Fibroblast of the aortic adventitia (primary cell): ENCODE measurements around the gene GRIK4. TPM values are rescaled to one million over a fixed set of nuclear protein-coding genes. Genes with fewer than 3 reads are reported as not detected.

ENCODE experiments used
- DNase-seq: peaks from one replicate; pipeline ENCODE4 v3.0.0-alpha.2; 2010; ENCODE audit warnings: low read depth
- H3K4me3 ChIP-seq: 2 replicates; pipeline ENCODE4 v1.5.1; 2011; ENCODE audit warnings: low read depth, mild to moderate bottlenecking, control low read depth, low read length, moderate library complexity
- CTCF ChIP-seq: IDR thresholded peaks from 2 replicates; pipeline ENCODE4 v1.5.1; 2011; ENCODE audit warnings: mild to moderate bottlenecking, low read length, control low read depth, inconsistent platforms; ENCODE audit not compliant: insufficient read depth
- total RNA-seq: library from RNA; depleted of rRNA; stranded (reverse); fragments of >200 nt; gene quantifications from 2 replicates; pipeline ENCODE4 v1.2.3, GENCODE V29; 2012; ENCODE audit warnings: low replicate concordance

The GRIK4 gene
- total RNA-seq, 1 donor, result not detected

DNA sequence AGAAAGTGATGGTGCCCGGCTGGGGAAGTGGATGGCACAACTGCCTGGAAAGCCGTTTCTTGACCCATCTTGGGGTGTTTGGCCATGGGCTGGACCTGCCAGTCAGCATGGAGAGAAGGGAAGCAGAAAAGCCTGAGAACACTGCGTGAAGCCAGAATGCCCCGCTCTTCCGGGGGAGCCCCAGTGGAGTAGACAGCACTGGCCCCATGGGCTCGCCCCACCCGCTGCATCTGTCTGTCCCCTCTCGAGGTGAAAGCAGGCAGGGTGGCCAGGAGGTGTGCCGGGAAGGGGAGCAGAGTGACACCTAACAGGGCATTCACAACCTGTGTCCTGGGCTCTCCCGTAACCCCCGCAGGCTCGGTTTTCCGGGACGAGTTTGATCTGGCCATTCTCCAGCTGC, 455.3 kb downstream of the GRIK4 start:
- no peak overlapping the region for H3K4me3 ChIP-seq
- DNase-seq, result no peak
- no peak for TF ChIP-seq CTCF

GRCh38 chr11:120969993-120970392, 458.4 kb downstream of the GRIK4 start:
- no peak for TF ChIP-seq CTCF
- no peak overlapping the region for H3K4me3 ChIP-seq
- DNase-seq, result no peak

- no peak for DNase-seq
- no peak overlapping the region for H3K4me3 ChIP-seq
- TF ChIP-seq CTCF, result no peak
These were observed 460.3 kb downstream of the GRIK4 start for GRCh38 chr11:120971825-120972224.

DNA sequence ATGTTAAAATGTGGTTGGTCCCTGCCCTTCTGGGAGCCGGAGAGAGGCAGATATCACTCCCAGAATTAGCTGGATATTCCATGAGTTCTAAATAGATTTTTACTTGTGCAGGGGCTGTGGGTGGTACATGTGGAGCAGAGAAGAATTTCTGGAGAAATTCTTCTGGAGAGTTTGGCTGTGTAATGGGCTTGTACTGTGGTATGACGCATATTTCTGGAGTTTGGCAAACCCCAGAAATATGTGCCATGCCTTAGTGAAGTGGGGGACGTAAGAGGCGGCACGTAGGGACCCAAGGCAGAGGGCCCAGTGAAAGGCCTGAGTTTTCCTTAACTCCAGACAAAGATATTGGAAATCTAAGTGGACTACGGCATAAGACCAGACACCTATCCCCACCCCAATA, 461.1 kb downstream of the GRIK4 start:
- DNase-seq, result no peak
- no peak for TF ChIP-seq CTCF
- no peak overlapping the region for H3K4me3 ChIP-seq

GRCh38 chr11:120973501-120973900, 462.0 kb downstream of the GRIK4 start:
- no peak overlapping the region for H3K4me3 ChIP-seq
- no peak for DNase-seq
- no peak for TF ChIP-seq CTCF

GRCh38 chr11:120974466-120974865, 462.9 kb downstream of the GRIK4 start:
- no peak for TF ChIP-seq CTCF
- no peak overlapping the region for H3K4me3 ChIP-seq
- DNase-seq, result no peak

DNA sequence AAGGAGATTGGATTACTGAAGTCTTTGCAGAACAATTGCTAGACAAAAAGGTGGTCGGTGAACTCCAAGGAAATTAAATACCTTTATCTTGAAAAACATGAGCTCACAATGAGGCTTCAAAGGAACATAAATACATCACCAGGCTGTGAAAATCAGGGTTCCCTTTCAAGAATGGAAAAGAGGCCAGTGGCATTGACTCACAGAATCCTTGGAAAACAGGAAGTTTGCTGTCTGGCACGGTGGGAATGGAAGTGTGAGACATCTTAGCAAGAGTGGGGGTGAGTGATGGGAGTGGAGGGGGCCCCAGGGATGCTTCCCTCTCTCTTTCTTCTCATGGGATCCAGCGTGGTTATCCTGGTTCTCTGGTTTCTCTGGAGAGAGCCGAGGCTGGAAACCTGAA, 463.4 kb downstream of the GRIK4 start:
- TF ChIP-seq CTCF, result no peak
- H3K4me3 ChIP-seq, result no peak overlapping the region
- DNase-seq, result no peak
